T-helper 17 cell (primary cell): Measurements from ENCODE around the gene IGSF21. TPM values are rescaled to one million over a fixed set of nuclear protein-coding genes. Genes with fewer than 3 reads are reported as not detected.

Experiments used
- ATAC-seq: fragments of 150-1000 bp; cut with Tn5 transposase; 2 replicates; pipeline ENCODE4 v1.10.0; 2021; ENCODE audit warnings: mild to moderate bottlenecking, moderate library complexity
- DNase-seq, 3 donors: peaks; one replicate each; pipeline versions ENCODE4 v3.0.0 to v3.0.0-alpha.2; 2020 to 2021
- H3K9me3 ChIP-seq: one replicate; pipeline ENCODE4 v1.7.0; 2013; ENCODE audit warnings: low read length, mild to moderate bottlenecking; ENCODE audit not compliant: control insufficient read depth, poor library complexity, severe bottlenecking
- H3K27ac Mint-ChIP-seq: one replicate; pipeline ENCODE4 v1.8.0; 2022; ENCODE audit warnings: mild to moderate bottlenecking, moderate library complexity, mixed read lengths
- H3K27me3 Mint-ChIP-seq: one replicate; pipeline ENCODE4 v1.8.0; 2022; ENCODE audit warnings: mixed read lengths
- H3K36me3 Mint-ChIP-seq: one replicate; pipeline ENCODE4 v1.8.0; 2022; ENCODE audit warnings: low read depth, mixed read lengths
- H3K4me1 Mint-ChIP-seq: one replicate; pipeline ENCODE4 v1.8.0; 2022; ENCODE audit warnings: mild to moderate bottlenecking, mixed read lengths
- H3K4me3 Mint-ChIP-seq: one replicate; pipeline ENCODE4 v1.8.0; 2022; ENCODE audit warnings: mild to moderate bottlenecking, moderate library complexity, mixed read lengths
- total RNA-seq, 4 donors: library from RNA in 2 of 4; stranded (reverse) in 2 of 4; gene quantifications; one replicate each; pipeline ENCODE4 v1.2.3 and lab custom pipeline; 2022 to 2026

The IGSF21 gene
- total RNA-seq, 2 donors from 2014 or later = not detected

- no peak for DNase-seq
- Mint-ChIP-seq H3K27me3 (peaks cover 58% of the 10 kb centered on the region), H3K4me3 (no peak overlapping the region), H3K36me3 (no peaks in the 10 kb centered on the region), H3K27ac (no peak overlapping the region), H3K4me1 (no peaks in the 10 kb centered on the region)
- no peaks in the 10 kb centered on the region for H3K9me3 ChIP-seq
- ATAC-seq = no peak
These were observed 158.8 kb downstream of the IGSF21 start for GRCh38 chr1:18266391-18266790.

GRCh38 chr1:18271336-18271735 lies 163.7 kb downstream of the IGSF21 start:
- Mint-ChIP-seq H3K4me1 (no peaks in the 10 kb centered on the region), H3K4me3 (no peak overlapping the region), H3K36me3 (no peaks in the 10 kb centered on the region), H3K27ac (no peak overlapping the region), H3K27me3 (peaks cover 52% of the 10 kb centered on the region)
- H3K9me3 ChIP-seq = no peaks in the 10 kb centered on the region
- ATAC-seq (no peak), DNase-seq (no peak)

- Mint-ChIP-seq H3K27ac (no peak overlapping the region), H3K4me1 (no peaks in the 10 kb centered on the region), H3K4me3 (no peak overlapping the region), H3K36me3 (peaks cover 2% of the 10 kb centered on the region), H3K27me3 (peaks cover 60% of the 10 kb centered on the region)
- no peak for ATAC-seq
- DNase-seq = no peak
- H3K9me3 ChIP-seq = no peaks in the 10 kb centered on the region
These were observed 171.3 kb downstream of the IGSF21 start for GRCh38 chr1:18278946-18279345.

GRCh38 chr1:18279351-18280074 lies 171.9 kb downstream of the IGSF21 start:
- ATAC-seq (no peak), DNase-seq (no peak)
- no peaks in the 10 kb centered on the region for H3K9me3 ChIP-seq
- peaks cover 2% of the 10 kb centered on the region for H3K36me3 Mint-ChIP-seq
- H3K4me1 Mint-ChIP-seq = no peaks in the 10 kb centered on the region
- no peak overlapping the region for H3K27ac Mint-ChIP-seq
- H3K4me3 Mint-ChIP-seq = no peak overlapping the region
- peaks cover 63% of the 10 kb centered on the region for H3K27me3 Mint-ChIP-seq

GRCh38 chr1:18280956-18281355 lies 173.4 kb downstream of the IGSF21 start:
- Mint-ChIP-seq H3K27me3 (peaks cover 66% of the 10 kb centered on the region), H3K4me1 (no peaks in the 10 kb centered on the region), H3K36me3 (peaks cover 2% of the 10 kb centered on the region), H3K27ac (no peak overlapping the region), H3K4me3 (no peak overlapping the region)
- DNase-seq (no peak), ATAC-seq (no peak)
- no peaks in the 10 kb centered on the region for H3K9me3 ChIP-seq

- Mint-ChIP-seq H3K27ac (no peak overlapping the region), H3K4me1 (no peaks in the 10 kb centered on the region), H3K36me3 (peaks cover 2% of the 10 kb centered on the region), H3K27me3 (peaks cover 53% of the 10 kb centered on the region), H3K4me3 (no peak overlapping the region)
- no peaks in the 10 kb centered on the region for H3K9me3 ChIP-seq
- DNase-seq = no peak
- no peak for ATAC-seq
These were observed 175.4 kb downstream of the IGSF21 start for GRCh38 chr1:18282851-18283600.

- no peak for DNase-seq
- Mint-ChIP-seq H3K4me3 (no peak overlapping the region), H3K36me3 (peaks cover 2% of the 10 kb centered on the region), H3K27me3 (peaks cover 50% of the 10 kb centered on the region), H3K4me1 (no peaks in the 10 kb centered on the region), H3K27ac (no peak overlapping the region)
- no peak for ATAC-seq
- no peaks in the 10 kb centered on the region for H3K9me3 ChIP-seq
These were observed 176.2 kb downstream of the IGSF21 start for GRCh38 chr1:18283601-18284385.

- Mint-ChIP-seq H3K27ac (no peak overlapping the region), H3K4me3 (no peak overlapping the region), H3K27me3 (peaks cover 43% of the 10 kb centered on the region), H3K4me1 (no peaks in the 10 kb centered on the region), H3K36me3 (peaks cover 2% of the 10 kb centered on the region)
- DNase-seq = no peak
- H3K9me3 ChIP-seq = no peaks in the 10 kb centered on the region
- no peak for ATAC-seq
These were observed 177.4 kb downstream of the IGSF21 start for GRCh38 chr1:18284805-18285537.

GRCh38 chr1:18285538-18285924 lies 177.9 kb downstream of the IGSF21 start:
- DNase-seq (no peak), ATAC-seq (no peak)
- peaks cover 2% of the 10 kb centered on the region for H3K36me3 Mint-ChIP-seq
- H3K4me3 Mint-ChIP-seq = no peak overlapping the region
- H3K9me3 ChIP-seq = no peaks in the 10 kb centered on the region
- H3K27ac Mint-ChIP-seq = no peak overlapping the region
- H3K27me3 Mint-ChIP-seq = peaks cover 41% of the 10 kb centered on the region
- no peaks in the 10 kb centered on the region for H3K4me1 Mint-ChIP-seq

GRCh38 chr1:18288722-18289121 lies 181.1 kb downstream of the IGSF21 start:
- H3K9me3 ChIP-seq = no peaks in the 10 kb centered on the region
- Mint-ChIP-seq H3K27me3 (peaks cover 48% of the 10 kb centered on the region), H3K36me3 (no peaks in the 10 kb centered on the region), H3K4me1 (peaks cover 2% of the 10 kb centered on the region), H3K27ac (no peak overlapping the region), H3K4me3 (no peak overlapping the region)
- DNase-seq = no peak
- ATAC-seq = no peak

GRCh38 chr1:18289597-18289996 lies 182.0 kb downstream of the IGSF21 start:
- DNase-seq = no peak
- Mint-ChIP-seq H3K27ac (no peak overlapping the region), H3K4me1 (peaks cover 2% of the 10 kb centered on the region), H3K36me3 (no peaks in the 10 kb centered on the region), H3K4me3 (no peak overlapping the region), H3K27me3 (peaks cover 48% of the 10 kb centered on the region)
- ATAC-seq = no peak
- no peaks in the 10 kb centered on the region for H3K9me3 ChIP-seq

- no peak overlapping the region for H3K4me3 Mint-ChIP-seq
- H3K36me3 Mint-ChIP-seq = no peaks in the 10 kb centered on the region
- peaks cover 2% of the 10 kb centered on the region for H3K4me1 Mint-ChIP-seq
- no peaks in the 10 kb centered on the region for H3K9me3 ChIP-seq
- H3K27me3 Mint-ChIP-seq = peaks cover 52% of the 10 kb centered on the region
- DNase-seq (no peak), ATAC-seq (no peak)
- no peak overlapping the region for H3K27ac Mint-ChIP-seq
These were observed 183.3 kb downstream of the IGSF21 start for GRCh38 chr1:18290740-18291412.
